ENCODE data around the gene PRDM15. TPM values are rescaled to one million over a fixed set of nuclear protein-coding genes. Genes with fewer than 3 reads are reported as not detected.

PRDM15 gene
- total and polyA plus RNA-seq, 2 donors (not counting 3 experiments of a cell fraction or from before 2014, with no cell fraction given), result 11.8 to 12.9 TPM

DNA sequence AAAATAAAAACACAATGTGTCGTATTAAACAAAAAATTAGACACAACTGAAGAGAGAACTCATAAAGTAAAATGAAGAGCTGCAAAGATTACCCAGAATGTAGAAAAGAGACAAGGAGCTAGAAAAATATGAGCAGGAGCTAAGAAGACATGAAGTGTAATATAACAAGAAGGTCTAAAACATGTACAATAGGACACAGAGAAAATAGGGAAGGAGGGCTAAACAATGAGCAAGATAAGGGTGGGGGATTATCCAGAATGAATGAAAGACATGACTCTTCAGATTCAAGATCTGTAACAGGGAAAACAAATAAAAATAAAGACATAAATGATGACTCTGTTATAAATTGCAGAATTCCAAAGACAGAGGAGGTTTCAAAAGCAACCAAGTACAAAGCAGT is 38.3 kb downstream of the PRDM15 start:
- H3K79me2 ChIP-seq (ENCODE audit: control insufficient read depth, insufficient read depth, low read length), result no peaks in the 10 kb centered on the region
- H3K9me3 ChIP-seq (replicated peaks; ENCODE audit: control insufficient read depth, insufficient read depth, low read length), result no peaks in the 10 kb centered on the region
- no peak overlapping the region for H2AFZ ChIP-seq (ENCODE audit: low read depth, low read length)
- no peaks in the 10 kb centered on the region for H4K20me1 ChIP-seq (replicated peaks; ENCODE audit: control insufficient read depth, extremely low read depth, insufficient read depth, low read length)
- ChIA-PET POLR2A (no interaction called here), CTCF (interaction anchor here (0.6 to 0.8 kb wide), 2 partner anchors 25 to 27 kb away, joined by 3 read pairs; no protein-coding TSS in a partner anchor)
- H3K36me3 ChIP-seq (ENCODE audit: control insufficient read depth in 2 of 2, extremely low read depth in 1 of 2, insufficient read depth in 2 of 2, low read length in 2 of 2), result peaks cover 3 to 11% of the 10 kb centered on the region in 2 experiments
- H3K9ac ChIP-seq (replicated peaks; ENCODE audit: extremely low read depth, insufficient read depth, low read length), result no peak overlapping the region
- no peaks in the 10 kb centered on the region for H3K4me1 ChIP-seq (ENCODE audit: control insufficient read depth, extremely low read depth, insufficient read depth, low read length)
- no peak overlapping the region for H3K4me2 ChIP-seq (ENCODE audit: insufficient read depth, low read length)
- H3K4me3 ChIP-seq (replicated peaks in 1 of 3; ENCODE audit: insufficient read depth in 1 of 3, low read depth in 1 of 3, low read length in 3 of 3), result no peak overlapping the region
- intact Hi-C loops (cut with micrococcal nuclease) (no loop called here), dilution Hi-C loops (cut with MboI; ENCODE audit: extremely low pct_ligation_motif_present, low sequenced_read_pairs) (no loop called here)
- FAIRE-seq (no peak), DNase-seq (ENCODE audit: low read depth, low spot score) (no peak)
- no peak overlapping the region for H3K27ac ChIP-seq (ENCODE audit: insufficient read depth, low read depth, low read length)
- H3K9me1 ChIP-seq (replicated peaks; ENCODE audit: control insufficient read depth, extremely low read depth, insufficient read depth, low read length), result no peaks in the 10 kb centered on the region
- TF ChIP-seq, protein P1, sequence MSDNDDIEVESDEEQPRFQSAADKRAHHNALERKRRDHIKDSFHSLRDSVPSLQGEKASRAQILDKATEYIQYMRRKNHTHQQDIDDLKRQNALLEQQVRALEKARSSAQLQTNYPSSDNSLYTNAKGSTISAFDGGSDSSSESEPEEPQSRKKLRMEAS (IDR thresholded peaks at IDR 0.05; ENCODE audit: insufficient read depth, insufficient read length), result no peak
- no TSS peak for BruUV-seq (replicated peaks)
- H3K27me3 ChIP-seq (ENCODE audit: control insufficient read depth in 2 of 2, insufficient read depth in 2 of 2, low read length in 2 of 2), result no peaks in the 10 kb centered on the region

DNA sequence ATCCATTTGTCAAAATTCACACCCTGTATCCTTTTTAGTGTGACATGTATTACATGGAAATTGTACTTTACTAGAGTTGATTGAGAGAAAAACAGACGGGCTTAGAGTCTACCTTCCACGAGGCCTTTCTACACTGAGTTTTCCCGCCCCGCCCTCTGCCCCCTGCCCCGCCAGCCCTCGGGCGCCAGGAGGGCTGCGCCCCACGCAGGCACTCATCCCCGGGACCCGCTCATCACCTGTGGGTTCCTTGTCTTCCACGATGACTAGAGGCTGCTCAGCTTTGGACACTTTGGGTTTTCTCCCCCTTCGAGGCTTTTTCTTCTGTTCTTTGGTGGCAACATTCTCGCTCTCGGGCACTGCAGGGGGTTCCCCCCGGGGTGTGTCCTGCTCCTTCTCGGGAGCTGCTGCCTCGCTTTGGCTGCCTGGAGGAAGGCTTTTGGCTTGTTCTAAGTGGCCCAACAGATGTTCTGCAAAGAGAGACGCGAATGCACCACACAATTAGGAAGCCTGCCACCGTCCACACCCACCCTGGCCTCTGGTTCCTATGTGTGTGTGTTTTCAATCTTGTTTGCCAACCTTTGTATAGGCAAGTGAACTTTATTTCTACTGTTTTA is 39.6 kb downstream of the PRDM15 start:
- DNase-seq (ENCODE audit: low read depth, low spot score) (no peak), FAIRE-seq (no peak)

More for the DNA sequence above, 39.6 kb downstream of the PRDM15 start:
- Histone ChIP-seq H2AFZ (ENCODE audit: low read depth, low read length) (no peak overlapping the region), H3K4me1 (ENCODE audit: control insufficient read depth, extremely low read depth, insufficient read depth, low read length) (no peaks in the 10 kb centered on the region), H3K9ac (replicated peaks; ENCODE audit: extremely low read depth, insufficient read depth, low read length) (no peak overlapping the region), H3K4me2 (ENCODE audit: insufficient read depth, low read length) (no peak overlapping the region), H3K27me3 (ENCODE audit: control insufficient read depth in 2 of 2, insufficient read depth in 2 of 2, low read length in 2 of 2) (no peaks in the 10 kb centered on the region), H3K27ac (ENCODE audit: insufficient read depth, low read depth, low read length) (no peak overlapping the region), H3K9me3 (replicated peaks; ENCODE audit: control insufficient read depth, insufficient read depth, low read length) (no peaks in the 10 kb centered on the region), H3K36me3 (ENCODE audit: control insufficient read depth in 2 of 2, extremely low read depth in 1 of 2, insufficient read depth in 2 of 2, low read length in 2 of 2) (peaks cover 3 to 12% of the 10 kb centered on the region in 2 experiments), H3K79me2 (ENCODE audit: control insufficient read depth, insufficient read depth, low read length) (no peaks in the 10 kb centered on the region), H4K20me1 (replicated peaks; ENCODE audit: control insufficient read depth, extremely low read depth, insufficient read depth, low read length) (no peaks in the 10 kb centered on the region), H3K9me1 (replicated peaks; ENCODE audit: control insufficient read depth, extremely low read depth, insufficient read depth, low read length) (no peaks in the 10 kb centered on the region), H3K4me3 (replicated peaks in 1 of 3; ENCODE audit: insufficient read depth in 1 of 3, low read depth in 1 of 3, low read length in 3 of 3) (no peak overlapping the region)
- TF ChIP-seq GATA2 (IDR thresholded peaks at IDR 0.05; ENCODE audit: insufficient read depth, insufficient read length, low read depth, low read length) (no peak), MYC (IDR thresholded peaks at IDR 0.05; ENCODE audit: low read depth, low read length) (no peak), POLR2AphosphoS5 (IDR thresholded peaks at IDR 0.05; ENCODE audit: insufficient read depth, low read depth, low read length) (no peak), JUN (IDR thresholded peaks at IDR 0.05; ENCODE audit: borderline replicate concordance, insufficient read depth, insufficient read length, low read depth) (no peak), FOS (IDR thresholded peaks at IDR 0.05; ENCODE audit: borderline replicate concordance, insufficient read depth, low read length) (no peak), EZH2 (IDR thresholded peaks at IDR 0.05; ENCODE audit: borderline replicate concordance, low read depth, low read length, severe bottlenecking) (no peak), POLR2A (IDR thresholded peaks at IDR 0.05; ENCODE audit: low read depth, low read length) (no peak)
- TF ChIP-seq, protein P1 (IDR thresholded peaks at IDR 0.05; ENCODE audit: insufficient read depth, insufficient read length), result no peak
- TF ChIP-seq, protein P2, sequence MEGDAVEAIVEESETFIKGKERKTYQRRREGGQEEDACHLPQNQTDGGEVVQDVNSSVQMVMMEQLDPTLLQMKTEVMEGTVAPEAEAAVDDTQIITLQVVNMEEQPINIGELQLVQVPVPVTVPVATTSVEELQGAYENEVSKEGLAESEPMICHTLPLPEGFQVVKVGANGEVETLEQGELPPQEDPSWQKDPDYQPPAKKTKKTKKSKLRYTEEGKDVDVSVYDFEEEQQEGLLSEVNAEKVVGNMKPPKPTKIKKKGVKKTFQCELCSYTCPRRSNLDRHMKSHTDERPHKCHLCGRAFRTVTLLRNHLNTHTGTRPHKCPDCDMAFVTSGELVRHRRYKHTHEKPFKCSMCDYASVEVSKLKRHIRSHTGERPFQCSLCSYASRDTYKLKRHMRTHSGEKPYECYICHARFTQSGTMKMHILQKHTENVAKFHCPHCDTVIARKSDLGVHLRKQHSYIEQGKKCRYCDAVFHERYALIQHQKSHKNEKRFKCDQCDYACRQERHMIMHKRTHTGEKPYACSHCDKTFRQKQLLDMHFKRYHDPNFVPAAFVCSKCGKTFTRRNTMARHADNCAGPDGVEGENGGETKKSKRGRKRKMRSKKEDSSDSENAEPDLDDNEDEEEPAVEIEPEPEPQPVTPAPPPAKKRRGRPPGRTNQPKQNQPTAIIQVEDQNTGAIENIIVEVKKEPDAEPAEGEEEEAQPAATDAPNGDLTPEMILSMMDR (IDR thresholded peaks at IDR 0.05; ENCODE audit: extremely low read depth in 1 of 2, insufficient read depth in 1 of 2, low read depth in 1 of 2, low read length in 2 of 2), result no peak
- CTCF ChIA-PET, result interaction anchor here (1.0 kb wide), 1 partner anchor 23 kb away, joined by 3 read pairs; no protein-coding TSS in a partner anchor
- dilution Hi-C loops (cut with MboI; ENCODE audit: extremely low pct_ligation_motif_present, low sequenced_read_pairs), result no loop called here
- no TSS peak for BruUV-seq (replicated peaks)
- intact Hi-C loops (cut with micrococcal nuclease), result no loop called here
- POLR2A ChIA-PET, result no interaction called here
